T-helper 22 cell (primary cell): Measurements from ENCODE around the gene DAG1.
"Not testable (repeated sequence)": the region's sequence is repeated elsewhere in the genome, so short reads cannot be mapped to it uniquely, and the experiment has no call there.

Experiments used
- DNase-seq: peaks from one replicate; pipeline ENCODE4 v3.0.0-alpha.2; 2020; ENCODE audit warnings: low read depth

Gene DAG1

GRCh38 chr3:49470714-49471420 lies 800 bp downstream of the DAG1 start:
- no peak for DNase-seq

DNA sequence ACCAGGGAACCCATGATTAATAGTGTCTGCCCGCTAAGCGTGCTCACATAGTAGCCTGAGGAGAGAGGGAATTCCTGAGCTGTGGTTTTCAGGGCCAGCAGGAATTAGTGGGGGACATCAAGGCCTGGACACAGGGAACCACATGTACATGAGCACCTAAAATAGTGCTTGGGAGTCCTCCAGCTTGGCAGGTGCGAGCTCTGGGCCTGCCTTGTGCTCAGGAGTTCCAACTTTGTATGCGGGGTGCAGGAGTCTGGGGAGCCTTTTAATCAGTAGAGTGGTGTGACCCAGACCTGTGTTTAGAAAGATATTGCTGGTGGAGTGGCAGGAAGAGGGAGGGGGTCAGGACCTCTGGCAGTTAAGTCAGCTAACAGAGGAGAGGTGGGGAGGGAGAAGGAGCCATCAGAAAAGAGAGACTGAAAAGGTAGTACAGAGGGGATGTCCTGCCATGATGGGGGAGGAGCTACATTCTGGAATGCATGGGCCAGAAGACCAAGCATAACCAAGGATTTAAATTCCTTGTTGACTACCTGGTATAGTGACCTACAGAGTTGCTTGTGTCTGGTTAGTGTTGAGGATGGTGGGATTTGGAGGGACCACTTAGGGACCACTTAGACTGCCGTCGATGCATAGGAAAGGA lies 1.9 kb downstream of the DAG1 start:
- DNase-seq = no peak

- no peak for DNase-seq
Measured at GRCh38 chr3:49476563-49476962, 6.5 kb downstream of the DAG1 start.

GRCh38 chr3:49482766-49483165 lies 12.7 kb downstream of the DAG1 start:
- DNase-seq = no peak

GRCh38 chr3:49484471-49484870 lies 14.4 kb downstream of the DAG1 start:
- DNase-seq = no peak

GRCh38 chr3:49489247-49489646 lies 19.2 kb downstream of the DAG1 start:
- DNase-seq = no peak

GRCh38 chr3:49492969-49493368 lies 22.9 kb downstream of the DAG1 start:
- DNase-seq = no peak

- no peak for DNase-seq
Measured at GRCh38 chr3:49493901-49494300, 23.8 kb downstream of the DAG1 start.

GRCh38 chr3:49495023-49495422 lies 25.0 kb downstream of the DAG1 start:
- no peak for DNase-seq

DNA sequence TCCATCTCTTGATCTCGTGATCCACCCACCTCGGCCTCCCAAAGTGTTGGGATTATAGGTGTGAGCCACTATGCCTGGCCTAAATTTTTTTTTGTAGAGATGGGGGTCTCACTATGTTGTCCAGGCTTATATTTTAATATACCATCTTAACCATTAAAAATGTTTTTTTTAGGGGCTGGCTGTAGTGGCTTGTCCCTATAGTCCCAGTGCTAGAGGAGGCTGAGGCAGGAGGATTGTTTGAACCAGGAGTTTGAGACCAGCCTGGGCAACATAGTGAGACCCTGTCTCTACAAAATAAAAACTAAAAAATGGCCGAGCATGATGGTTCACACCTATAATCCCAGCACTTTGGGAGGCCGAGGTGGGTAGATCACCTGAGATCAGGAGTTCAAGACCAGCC lies 26.8 kb downstream of the DAG1 start:
- DNase-seq = not testable (repeated sequence)

- DNase-seq = no peak
Measured at GRCh38 chr3:49497606-49498005, 27.5 kb downstream of the DAG1 start.

GRCh38 chr3:49498239-49498638 lies 28.2 kb downstream of the DAG1 start:
- DNase-seq = no peak

- no peak for DNase-seq
Measured at GRCh38 chr3:49498648-49499047, 28.6 kb downstream of the DAG1 start.

DNA sequence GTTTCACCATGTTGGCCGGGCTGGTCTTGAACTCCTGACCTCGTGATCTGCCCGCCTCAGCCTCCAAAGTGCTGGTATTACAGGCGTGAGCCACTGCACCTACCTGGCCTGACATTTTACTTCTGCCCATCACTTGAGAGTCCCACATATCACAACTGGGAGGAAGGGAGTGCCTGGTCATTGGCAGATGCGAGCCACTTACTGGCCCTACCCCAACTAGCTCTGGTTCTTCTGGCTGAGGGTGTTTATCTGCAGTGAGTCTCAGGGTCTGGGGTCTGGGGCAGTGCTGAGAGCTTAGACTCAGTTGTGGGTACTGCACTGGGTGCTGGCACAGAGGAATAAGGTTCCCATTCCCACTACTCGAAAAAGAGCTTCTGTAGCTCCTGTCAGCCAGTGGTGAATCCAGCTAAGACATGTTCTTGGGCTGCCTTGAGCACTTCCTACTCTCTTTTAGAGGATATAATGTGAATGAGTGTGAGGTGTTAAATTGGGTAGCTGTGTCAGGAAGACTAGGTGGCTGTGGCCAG lies 30.2 kb downstream of the DAG1 start:
- no peak for DNase-seq

DNA sequence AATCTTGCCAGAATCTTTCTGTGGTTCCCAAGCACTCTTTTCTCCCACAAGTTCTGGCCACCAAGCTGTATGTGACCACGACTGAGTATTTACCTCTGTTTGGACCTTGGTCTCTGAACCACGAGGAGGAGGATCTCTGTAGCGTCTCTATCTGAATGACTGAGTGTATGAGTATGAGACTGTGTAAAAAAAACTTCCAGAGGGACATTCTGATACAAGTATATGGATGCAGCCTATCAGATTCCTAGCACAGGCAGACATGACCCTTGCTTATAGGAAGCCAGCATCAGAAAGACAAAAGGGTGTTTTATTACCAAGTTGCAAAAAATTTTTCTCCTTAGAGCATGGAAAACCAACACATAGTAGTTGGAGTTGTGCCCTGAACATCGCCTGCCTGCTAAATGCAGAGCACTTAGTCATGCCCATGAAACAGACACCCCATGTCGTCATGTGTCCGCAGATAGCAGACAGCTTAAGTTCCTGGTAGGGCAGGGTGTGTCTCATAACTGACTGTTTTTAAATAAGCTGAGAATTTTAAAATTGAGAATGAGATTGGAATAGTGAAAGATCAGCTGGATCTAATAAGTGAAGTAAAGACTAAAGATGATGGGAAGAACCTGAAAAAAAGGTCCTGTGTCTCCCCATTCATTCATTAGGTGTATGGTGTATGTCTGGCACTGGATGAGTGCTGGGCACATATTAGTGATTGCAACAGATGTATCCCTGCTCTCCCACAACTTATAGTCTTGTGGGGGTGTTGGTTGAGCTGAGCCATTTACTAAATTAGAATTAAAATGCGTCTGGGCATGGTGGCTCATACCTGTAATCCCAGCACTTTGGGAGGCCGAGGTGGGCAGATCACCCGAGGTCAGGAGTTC lies 30.9 kb downstream of the DAG1 start:
- no peak for DNase-seq

DNA sequence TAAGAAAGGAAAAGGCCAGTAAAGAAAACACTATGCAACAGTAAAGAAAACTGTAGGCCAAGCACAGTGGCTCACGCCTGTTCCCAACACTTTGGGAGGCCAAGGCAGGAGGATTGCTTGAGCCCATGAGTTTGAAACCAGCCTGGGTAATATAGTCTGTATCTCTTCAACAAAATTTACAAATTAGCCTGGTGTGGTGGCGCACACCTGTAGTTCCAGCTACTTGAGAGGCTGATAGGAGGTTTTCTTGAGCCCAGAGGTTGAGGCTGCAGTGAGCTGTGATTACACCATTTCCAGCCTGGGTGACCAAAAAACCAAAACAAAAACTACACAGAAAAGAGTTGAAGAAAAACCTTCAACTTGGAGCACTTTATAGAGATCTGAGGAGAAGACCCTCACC lies 31.8 kb downstream of the DAG1 start:
- no peak for DNase-seq

DNA sequence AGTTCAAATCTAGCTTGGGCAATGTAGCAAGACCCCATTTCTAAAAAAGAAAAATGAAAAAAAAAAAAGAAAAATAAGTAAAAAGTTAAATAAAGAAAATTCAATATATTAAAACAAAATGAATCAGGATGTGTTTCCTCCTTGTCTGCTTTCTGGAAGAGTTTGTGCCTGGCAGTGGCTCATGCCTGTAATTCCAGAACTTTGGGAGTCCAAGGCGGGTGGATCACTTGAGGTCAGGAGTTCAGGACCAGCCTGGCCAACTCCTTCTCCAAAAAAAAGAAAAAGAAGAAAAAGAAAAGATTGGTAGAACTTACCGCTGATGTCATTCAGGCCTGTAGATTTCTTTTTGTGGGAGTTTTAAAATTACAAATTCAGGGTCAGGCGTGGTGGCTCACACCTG lies 36.8 kb downstream of the DAG1 start:
- no peak for DNase-seq

DNA sequence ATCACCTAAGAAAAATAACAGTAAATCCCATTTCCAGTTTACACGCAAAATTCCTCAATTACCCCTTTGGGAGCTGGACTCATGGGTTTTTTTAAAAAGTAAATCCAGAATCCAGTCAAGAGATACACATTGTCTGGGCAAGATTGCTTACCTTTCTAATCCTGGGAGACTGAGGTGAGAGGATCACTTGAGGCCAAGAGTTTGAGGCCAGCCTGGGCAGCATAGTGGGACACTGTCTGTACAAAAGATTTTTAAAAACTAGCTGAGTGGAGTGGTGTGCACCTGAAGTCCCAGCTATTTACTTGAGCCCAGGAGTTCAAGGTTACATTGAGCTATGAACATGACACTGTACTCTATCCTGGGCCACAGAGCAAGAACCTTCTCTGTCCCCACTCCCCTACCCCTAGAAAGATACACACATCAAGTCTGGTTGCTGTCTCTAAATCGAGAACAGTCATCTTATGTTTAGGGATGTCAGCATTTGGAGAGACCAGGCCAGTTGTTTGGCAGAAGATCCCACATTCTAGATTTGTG lies 39.0 kb downstream of the DAG1 start:
- no peak for DNase-seq

DNA sequence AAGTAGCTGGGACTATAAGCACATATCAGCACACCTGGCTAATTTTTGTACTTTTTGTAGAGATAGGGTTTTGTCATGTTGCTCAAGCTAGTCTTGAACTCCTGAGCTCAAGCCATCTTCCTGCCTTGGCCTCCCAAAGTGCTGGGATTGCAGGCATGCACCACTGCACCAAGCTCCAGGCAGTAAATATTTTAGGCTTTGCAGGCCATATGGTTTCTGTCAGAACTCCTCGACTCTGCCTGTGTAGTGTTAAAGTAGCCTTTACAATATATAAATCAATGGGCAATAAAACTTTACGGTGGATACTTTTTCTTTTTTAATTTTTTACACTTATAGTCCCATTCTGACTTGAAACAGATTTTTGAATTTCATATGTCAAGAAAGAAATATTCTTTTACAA lies 41.6 kb downstream of the DAG1 start:
- no peak for DNase-seq

DNA sequence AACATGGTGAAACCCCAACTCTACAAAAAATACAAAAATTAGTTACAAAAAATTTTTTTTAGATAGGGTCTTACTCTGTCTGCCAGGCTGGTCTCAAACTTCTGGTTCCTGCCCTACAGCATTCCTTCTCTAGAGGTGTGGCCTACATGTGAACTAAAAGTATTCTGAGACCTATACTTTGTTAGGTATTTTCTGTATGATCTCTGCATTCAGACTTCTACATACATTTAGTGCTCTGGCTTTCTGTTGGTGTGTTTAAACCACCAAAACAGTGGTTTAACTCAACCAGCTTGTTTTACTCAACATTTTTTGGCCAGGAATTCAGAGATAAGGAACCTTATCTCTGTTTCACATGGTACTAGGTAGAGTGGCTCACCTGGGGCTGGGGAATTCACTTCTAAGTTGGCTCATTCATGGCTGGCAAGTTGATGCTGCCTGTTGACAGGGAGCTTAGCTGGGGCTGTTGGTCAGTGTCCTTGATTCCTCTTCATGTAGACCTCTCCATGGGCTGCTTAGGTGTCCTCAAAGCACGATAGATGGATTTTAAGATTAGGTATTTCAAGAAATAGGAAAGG lies 42.8 kb downstream of the DAG1 start:
- DNase-seq = no peak

DNA sequence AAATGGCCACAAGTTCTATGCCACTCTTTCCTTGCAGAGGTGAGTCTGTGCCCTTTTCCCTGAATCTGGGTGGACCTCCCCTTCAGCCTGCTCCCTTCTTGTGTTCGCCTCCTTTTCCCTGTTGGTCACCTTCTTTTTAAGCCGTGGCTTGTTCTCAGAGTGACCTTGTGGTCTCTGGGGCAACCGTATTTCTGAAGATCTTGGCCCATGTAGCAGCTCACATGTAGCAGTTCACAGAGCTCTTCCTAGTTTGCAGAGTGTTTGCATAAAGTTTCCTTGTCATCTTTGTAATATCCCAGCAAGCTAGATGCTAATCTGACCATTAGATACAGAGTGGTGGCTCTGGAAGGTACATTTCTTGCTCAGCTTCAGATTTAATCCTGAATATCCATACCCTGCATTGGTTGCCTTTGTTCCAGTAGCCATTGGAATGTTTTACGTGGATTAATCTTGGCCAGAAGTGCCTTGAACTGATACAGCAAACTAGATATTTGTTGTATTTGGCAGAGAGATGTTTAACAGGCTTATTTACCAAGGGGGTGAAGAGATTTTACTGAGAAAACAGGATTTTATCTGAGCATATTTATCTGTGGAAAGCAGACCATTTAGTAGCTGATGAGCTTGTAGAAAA lies 43.5 kb downstream of the DAG1 start:
- no peak for DNase-seq

GRCh38 chr3:49518016-49518415 lies 47.9 kb downstream of the DAG1 start:
- no peak for DNase-seq
